Measurements from ENCODE around the gene SRRM5.
A peak's percentile ranks its signal among the peaks of the same experiment; 100 is the strongest.

DNA sequence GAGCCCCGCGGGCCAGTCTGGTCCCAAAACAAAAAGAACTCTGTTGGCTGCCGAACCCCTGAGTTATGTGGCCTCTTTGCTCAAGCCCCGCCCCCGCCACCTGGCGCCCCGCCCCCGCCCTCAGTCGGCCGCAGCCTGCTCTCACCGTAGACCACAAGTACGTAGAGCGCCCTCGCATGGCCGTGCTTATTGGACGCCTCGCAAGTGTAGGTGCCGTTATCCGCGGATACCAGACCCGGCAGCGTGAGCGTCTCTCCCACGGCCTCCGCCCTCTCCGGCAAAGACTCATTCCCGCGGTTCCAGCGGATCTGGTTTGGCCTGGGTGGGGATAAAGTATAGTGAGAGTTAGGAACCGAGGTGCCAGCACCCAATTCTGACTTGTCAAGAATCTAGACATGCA, 13.0 kb downstream of the SRRM5 start:
- TF ChIP-seq, protein P1, sequence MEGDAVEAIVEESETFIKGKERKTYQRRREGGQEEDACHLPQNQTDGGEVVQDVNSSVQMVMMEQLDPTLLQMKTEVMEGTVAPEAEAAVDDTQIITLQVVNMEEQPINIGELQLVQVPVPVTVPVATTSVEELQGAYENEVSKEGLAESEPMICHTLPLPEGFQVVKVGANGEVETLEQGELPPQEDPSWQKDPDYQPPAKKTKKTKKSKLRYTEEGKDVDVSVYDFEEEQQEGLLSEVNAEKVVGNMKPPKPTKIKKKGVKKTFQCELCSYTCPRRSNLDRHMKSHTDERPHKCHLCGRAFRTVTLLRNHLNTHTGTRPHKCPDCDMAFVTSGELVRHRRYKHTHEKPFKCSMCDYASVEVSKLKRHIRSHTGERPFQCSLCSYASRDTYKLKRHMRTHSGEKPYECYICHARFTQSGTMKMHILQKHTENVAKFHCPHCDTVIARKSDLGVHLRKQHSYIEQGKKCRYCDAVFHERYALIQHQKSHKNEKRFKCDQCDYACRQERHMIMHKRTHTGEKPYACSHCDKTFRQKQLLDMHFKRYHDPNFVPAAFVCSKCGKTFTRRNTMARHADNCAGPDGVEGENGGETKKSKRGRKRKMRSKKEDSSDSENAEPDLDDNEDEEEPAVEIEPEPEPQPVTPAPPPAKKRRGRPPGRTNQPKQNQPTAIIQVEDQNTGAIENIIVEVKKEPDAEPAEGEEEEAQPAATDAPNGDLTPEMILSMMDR (IDR thresholded peaks at IDR 0.05), result peak in 1 of 2 donors; percentile 38
- TF ChIP-seq POLR2A (IDR thresholded peaks at IDR 0.05), result no peak
